Upper lobe of left lung (tissue), 6 donors: Measurements from ENCODE around the gene RPS2. TPM values are rescaled to one million over a fixed set of nuclear protein-coding genes. Genes with fewer than 3 reads are reported as not detected.

ENCODE experiments used
- ATAC-seq, 2 donors: fragments of 200-7000 bp; cut with Tn5 transposase; one replicate each; pipeline ENCODE4 v1.9.1; 2022; ENCODE audit warnings: mild to moderate bottlenecking in 2 of 2, moderate library complexity in 2 of 2; ENCODE audit not compliant: low FRiP score in 2 of 2
- DNase-seq, 2 donors: peaks; one replicate each; pipeline ENCODE4 v3.0.0-alpha.2; 2019 to 2020
- H3K27ac ChIP-seq, 4 donors: fragments of 200-600 bp; sonication (generic); one replicate each; pipeline ENCODE4 v1.5.1; 2016 to 2019
- H3K27me3 ChIP-seq, 4 donors: fragments of 200-600 bp; sonication (generic); one replicate each; pipeline ENCODE4 v1.5.1; 2017 to 2019
- H3K36me3 ChIP-seq, 4 donors: fragments of 200-600 bp; sonication (generic); one replicate each; pipeline ENCODE4 v1.5.1; 2016 to 2019
- H3K4me1 ChIP-seq, 4 donors: fragments of 200-600 bp; sonication (generic); one replicate each; pipeline ENCODE4 v1.5.1; 2018 to 2019
- H3K4me3 ChIP-seq, 4 donors: fragments of 200-600 bp; sonication (generic); one replicate each; pipeline ENCODE4 v1.5.1; 2017 to 2019; ENCODE audit warnings: mild to moderate bottlenecking in 2 of 4, moderate library complexity in 1 of 4
- H3K9me3 ChIP-seq, 4 donors: fragments of 200-600 bp; sonication (generic); one replicate each; pipeline ENCODE4 v1.5.1; 2018 to 2019
- EP300 ChIP-seq, 4 donors: sonication (generic); formaldehyde crosslinking; IDR thresholded peaks; one replicate each; pipeline ENCODE4 v1.5.1; 2017; ENCODE audit warnings: antibody characterized with exemption in 4 of 4, control low read depth in 2 of 4
- POLR2A ChIP-seq, 4 donors: fragments of 450-650 bp; IDR thresholded peaks; one replicate each; pipeline ENCODE4 v1.5.1; 2016 to 2017; ENCODE audit warnings: antibody characterized with exemption in 4 of 4, mild to moderate bottlenecking in 2 of 4
- POLR2AphosphoS5 ChIP-seq, 2 donors: sonication (generic); formaldehyde crosslinking; IDR thresholded peaks; one replicate each; pipeline ENCODE4 v1.5.1; 2017; ENCODE audit warnings: antibody characterized with exemption in 2 of 2
- WGBS, 2 donors: methylation state at CpG; one replicate each; pipeline ENCODE4 v1.1.5; 2017 to 2018; 5-methylcytosine and 5-hydroxymethylcytosine counted together
- total RNA-seq, 6 donors: library from RNA; depleted of rRNA in 4 of 6; stranded (reverse); fragments of >200 nt in 4 of 6; gene quantifications; one replicate each; pipeline versions ENCODE4 v1.1.0 to v1.2.1, GENCODE V29; 2016 to 2021
- TF ChIP-seq, protein P1 (sequence below), 6 experiments: fragments of 450-650 bp in 4 of 6; fragments of 200-600 bp in 2 of 6; sonication (generic) in 2 of 6; IDR thresholded peaks; one replicate each; pipeline ENCODE4 v1.5.1; 2016 to 2019; ENCODE audit warnings: antibody characterized with exemption in 6 of 6
- donor health status: DM: no; HTN: no; CAD: no; lungs with moderate emphysema.
- donor health status: DM: no; HTN: yes; CAD: no; lungs with severe emphysema.

The RPS2 gene
- total RNA-seq, 6 donors from 2014 or later, result 1,128 to 1,943 (median 1,579) TPM

GRCh38 chr16:1976216-1976520, 11.5 kb upstream of the RPS2 start:
- WGBS, 2 donors, result 94 to 100% methylated on average over 2 to 8 of the region's 8 CpGs
- Histone ChIP-seq H3K27me3 (peaks cover 0 to 23% (median 10%) of the 10 kb centered on the region in 4 donors), H3K27ac (no peak overlapping the region), H3K9me3 (no peaks in the 10 kb centered on the region), H3K36me3 (peaks cover 14 to 52% (median 47%) of the 10 kb centered on the region in 4 donors), H3K4me1 (peaks cover 14 to 54% (median 26%) of the 10 kb centered on the region in 4 donors), H3K4me3 (no peak overlapping the region)
- TF ChIP-seq POLR2AphosphoS5 (IDR thresholded peaks at IDR 0.05), result no peak
- TF ChIP-seq POLR2A (IDR thresholded peaks at IDR 0.05), result no peak
- TF ChIP-seq, protein P1, sequence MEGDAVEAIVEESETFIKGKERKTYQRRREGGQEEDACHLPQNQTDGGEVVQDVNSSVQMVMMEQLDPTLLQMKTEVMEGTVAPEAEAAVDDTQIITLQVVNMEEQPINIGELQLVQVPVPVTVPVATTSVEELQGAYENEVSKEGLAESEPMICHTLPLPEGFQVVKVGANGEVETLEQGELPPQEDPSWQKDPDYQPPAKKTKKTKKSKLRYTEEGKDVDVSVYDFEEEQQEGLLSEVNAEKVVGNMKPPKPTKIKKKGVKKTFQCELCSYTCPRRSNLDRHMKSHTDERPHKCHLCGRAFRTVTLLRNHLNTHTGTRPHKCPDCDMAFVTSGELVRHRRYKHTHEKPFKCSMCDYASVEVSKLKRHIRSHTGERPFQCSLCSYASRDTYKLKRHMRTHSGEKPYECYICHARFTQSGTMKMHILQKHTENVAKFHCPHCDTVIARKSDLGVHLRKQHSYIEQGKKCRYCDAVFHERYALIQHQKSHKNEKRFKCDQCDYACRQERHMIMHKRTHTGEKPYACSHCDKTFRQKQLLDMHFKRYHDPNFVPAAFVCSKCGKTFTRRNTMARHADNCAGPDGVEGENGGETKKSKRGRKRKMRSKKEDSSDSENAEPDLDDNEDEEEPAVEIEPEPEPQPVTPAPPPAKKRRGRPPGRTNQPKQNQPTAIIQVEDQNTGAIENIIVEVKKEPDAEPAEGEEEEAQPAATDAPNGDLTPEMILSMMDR (IDR thresholded peaks at IDR 0.05), result no peak
- no peak for TF ChIP-seq EP300 (IDR thresholded peaks at IDR 0.05)
- ATAC-seq, result no peak
- no peak for DNase-seq

DNA sequence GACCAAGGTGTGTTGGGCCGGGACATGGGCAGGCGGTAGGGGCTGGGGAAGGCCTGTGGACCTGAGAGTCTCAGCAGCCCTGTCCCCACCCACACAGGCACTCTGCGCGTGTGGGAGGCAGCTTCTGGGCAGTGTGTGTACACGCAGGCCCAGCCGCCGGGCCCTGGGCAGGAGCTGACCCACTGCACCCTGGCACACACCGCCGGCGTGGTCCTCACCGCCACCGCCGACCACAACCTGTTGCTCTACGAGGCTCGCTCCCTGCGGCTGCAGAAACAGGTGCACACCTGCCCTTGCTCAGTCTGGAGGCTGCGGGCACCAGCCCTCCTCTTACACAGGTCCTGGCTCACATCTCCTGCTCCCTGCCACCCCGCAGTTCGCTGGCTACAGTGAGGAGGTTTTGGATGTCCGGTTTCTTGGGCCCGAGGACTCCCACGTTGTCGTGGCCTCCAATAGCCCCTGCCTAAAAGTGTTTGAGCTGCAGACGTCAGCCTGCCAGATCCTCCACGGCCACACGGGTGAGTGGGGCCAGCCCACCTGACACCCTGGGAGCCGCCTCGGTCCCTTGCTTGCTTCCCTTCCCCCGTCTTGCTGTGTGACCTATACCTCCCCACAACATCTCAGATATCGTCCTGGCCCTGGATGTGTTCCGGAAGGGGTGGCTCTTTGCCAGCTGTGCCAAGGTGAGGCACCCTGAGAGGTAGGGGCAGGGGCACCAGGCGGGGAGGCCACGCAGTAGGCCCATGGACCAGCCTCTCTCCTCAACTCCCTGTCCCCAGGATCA, 11.0 kb upstream of the RPS2 start:
- Histone ChIP-seq H3K36me3 (peaks cover 14 to 52% (median 47%) of the 10 kb centered on the region in 4 donors), H3K27ac (no peak overlapping the region), H3K9me3 (no peaks in the 10 kb centered on the region), H3K4me1 (peaks cover 18 to 56% (median 30%) of the 10 kb centered on the region in 4 donors), H3K27me3 (peaks cover 0 to 17% (median 10%) of the 10 kb centered on the region in 4 donors), H3K4me3 (no peak overlapping the region)
- TF ChIP-seq, protein P1 (IDR thresholded peaks at IDR 0.05), result no peak
- no peak for TF ChIP-seq EP300 (IDR thresholded peaks at IDR 0.05)
- TF ChIP-seq POLR2A (IDR thresholded peaks at IDR 0.05), result no peak
- TF ChIP-seq POLR2AphosphoS5 (IDR thresholded peaks at IDR 0.05), result no peak
- ATAC-seq (no peak), DNase-seq (peak in 1 of 2 donors; percentile 83)
- 87 to 96% methylated on average over 20 to 31 of the region's 33 CpGs for WGBS, 2 donors

- Histone ChIP-seq H3K4me1 (peaks cover 18 to 46% (median 25%) of the 10 kb centered on the region in 4 donors), H3K27ac (no peak overlapping the region), H3K4me3 (no peak overlapping the region), H3K27me3 (peaks cover 0 to 5% (median 2%) of the 10 kb centered on the region in 4 donors), H3K9me3 (no peaks in the 10 kb centered on the region), H3K36me3 (peaks cover 14 to 52% (median 47%) of the 10 kb centered on the region in 4 donors)
- ATAC-seq, result no peak
- TF ChIP-seq EP300 (IDR thresholded peaks at IDR 0.05) (no peak), POLR2AphosphoS5 (IDR thresholded peaks at IDR 0.05) (no peak), POLR2A (IDR thresholded peaks at IDR 0.05) (no peak)
- TF ChIP-seq, protein P1 (IDR thresholded peaks at IDR 0.05), result no peak
- WGBS, 2 donors, result 96 to 97% methylated on average over 21 to 41 of the region's 42 CpGs
- DNase-seq, result peak in 1 of 2 donors; percentile 79
Observed at GRCh38 chr16:1974157-1975070, 9.8 kb upstream of the RPS2 start.

DNA sequence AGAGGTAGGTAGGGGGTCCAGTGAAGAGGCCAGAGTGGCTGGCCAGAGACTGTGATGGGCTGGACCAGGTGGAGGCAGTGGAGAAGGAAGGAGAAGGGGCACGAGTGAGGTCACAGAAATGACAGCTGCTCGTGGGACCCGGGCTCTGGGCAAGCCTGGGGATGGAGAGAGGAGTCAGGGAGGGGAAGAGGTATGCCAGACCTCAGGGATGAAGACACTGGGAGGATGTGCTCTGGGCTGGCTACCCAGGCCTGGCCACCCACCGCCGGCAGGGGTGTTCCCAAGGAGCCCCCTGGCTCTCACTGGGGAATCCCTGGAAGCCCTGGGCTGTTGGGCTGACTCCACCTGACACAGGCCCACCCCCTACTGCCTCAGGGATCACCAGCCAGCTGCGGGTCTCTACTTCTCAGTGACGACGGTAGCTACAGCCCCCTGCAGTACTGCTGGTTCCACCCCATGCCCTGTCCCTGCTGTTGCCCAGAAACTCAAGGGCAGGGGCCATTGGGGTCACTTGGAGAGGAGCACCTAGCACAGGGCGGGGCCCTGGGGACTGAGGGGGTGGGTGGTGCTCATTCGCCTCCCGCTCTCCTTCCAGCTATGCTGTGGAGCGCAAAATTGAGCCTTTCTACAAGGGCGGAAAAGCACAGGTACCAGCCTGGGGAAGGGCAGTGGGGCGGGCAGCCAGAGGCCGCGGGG, 9.0 kb upstream of the RPS2 start:
- Histone ChIP-seq H3K27ac (no peak overlapping the region), H3K4me1 (peaks cover 18 to 38% (median 24%) of the 10 kb centered on the region in 4 donors), H3K4me3 (no peak overlapping the region), H3K36me3 (peaks cover 14 to 47% (median 45%) of the 10 kb centered on the region in 4 donors), H3K27me3 (no peaks in the 10 kb centered on the region), H3K9me3 (no peaks in the 10 kb centered on the region)
- TF ChIP-seq POLR2AphosphoS5 (IDR thresholded peaks at IDR 0.05) (no peak), POLR2A (IDR thresholded peaks at IDR 0.05) (no peak), EP300 (IDR thresholded peaks at IDR 0.05) (no peak)
- TF ChIP-seq, protein P1 (IDR thresholded peaks at IDR 0.05), result no peak
- DNase-seq, result peak in 1 of 2 donors; percentile 78
- WGBS, 2 donors, result 89 to 93% methylated on average over 12 to 16 of the region's 16 CpGs
- no peak for ATAC-seq
